Smooth muscle cell (in vitro differentiated cells): Measurements from ENCODE around the gene GRM8. TPM values are rescaled to one million over a fixed set of nuclear protein-coding genes. Genes with fewer than 3 reads are reported as not detected.

Experiments used
- DNase-seq: peaks from one replicate; lab custom pipeline; 2025; ENCODE audit not compliant: unreplicated experiment; lab: John Stamatoyannopoulos, UW
- H2AFZ ChIP-seq: fragments of 200-600 bp; sonication (generic); 2 replicates; pipeline ENCODE4 v1.6.0; 2016; ENCODE audit warnings: antibody characterized with exemption, low read depth, mild to moderate bottlenecking
- H3F3A ChIP-seq: fragments of 200-600 bp; sonication (generic); 2 replicates; pipeline ENCODE4 v1.6.0; 2017; ENCODE audit warnings: antibody characterized with exemption, low read depth
- H3K27ac ChIP-seq: fragments of 200-600 bp; sonication (generic); 2 replicates; pipeline ENCODE4 v1.5.1; 2016; ENCODE audit warnings: low read depth, mild to moderate bottlenecking
- H3K27me3 ChIP-seq: fragments of 200-600 bp; sonication (generic); 2 replicates; pipeline ENCODE4 v1.6.1; 2016; ENCODE audit warnings: low read depth, mild to moderate bottlenecking
- H3K36me3 ChIP-seq: fragments of 200-600 bp; sonication (generic); 2 replicates; pipeline ENCODE4 v1.5.1; 2016; ENCODE audit warnings: low read depth
- H3K4me1 ChIP-seq: fragments of 200-600 bp; sonication (generic); 2 replicates; pipeline ENCODE4 v1.5.1; 2016; ENCODE audit warnings: low read depth
- H3K4me2 ChIP-seq: fragments of 200-600 bp; sonication (generic); 2 replicates; pipeline ENCODE4 v1.6.0; 2016; ENCODE audit warnings: mild to moderate bottlenecking
- H3K4me3 ChIP-seq: fragments of 200-600 bp; sonication (generic); 2 replicates; pipeline ENCODE4 v1.5.1; 2016; ENCODE audit warnings: mild to moderate bottlenecking
- H3K79me2 ChIP-seq: fragments of 200-600 bp; sonication (generic); 2 replicates; pipeline ENCODE4 v1.6.0; 2016; ENCODE audit warnings: low read depth, mild to moderate bottlenecking
- H3K9ac ChIP-seq: fragments of 200-600 bp; sonication (generic); 2 replicates; pipeline ENCODE4 v1.6.0; 2016; ENCODE audit warnings: low read depth
- H3K9me3 ChIP-seq: fragments of 200-600 bp; sonication (generic); replicated peaks from 2 replicates; pipeline ENCODE4 v1.5.1; 2016; ENCODE audit warnings: low read depth
- H4K20me1 ChIP-seq: fragments of 200-600 bp; sonication (generic); 2 replicates; pipeline ENCODE4 v1.6.0; 2016; ENCODE audit warnings: low read depth
- WGBS: methylation state at CpG from one replicate; pipeline ENCODE4 v1.1.7; 2016; ENCODE audit warnings: low lambda C conversion rate; 5-methylcytosine and 5-hydroxymethylcytosine counted together
- polyA plus RNA-seq: library from polyadenylated mRNA; unstranded; fragments of >200 nt; fragmentation: Nextera tagmentation; extraction: Ambion mirVana; gene quantifications from 2 replicates; pipeline ENCODE4 v1.2.1, GENCODE V29; 2016
- total RNA-seq: library from RNA; depleted of rRNA; stranded (reverse); fragments of >200 nt; gene quantifications from 2 replicates; pipeline ENCODE4 v1.2.3, GENCODE V29; 2014
- TF ChIP-seq, protein P1 (sequence below): fragments of 200-600 bp; sonication (generic); IDR thresholded peaks from 2 replicates; pipeline ENCODE4 v1.5.1; 2017; ENCODE audit warnings: borderline replicate concordance, mild to moderate bottlenecking, antibody characterized with exemption; ENCODE audit not compliant: insufficient read depth, poor library complexity, severe bottlenecking

GRM8 gene
- total and polyA plus RNA-seq, 2 experiments from 2014 or later: 9.8 to 20.5 TPM

DNA sequence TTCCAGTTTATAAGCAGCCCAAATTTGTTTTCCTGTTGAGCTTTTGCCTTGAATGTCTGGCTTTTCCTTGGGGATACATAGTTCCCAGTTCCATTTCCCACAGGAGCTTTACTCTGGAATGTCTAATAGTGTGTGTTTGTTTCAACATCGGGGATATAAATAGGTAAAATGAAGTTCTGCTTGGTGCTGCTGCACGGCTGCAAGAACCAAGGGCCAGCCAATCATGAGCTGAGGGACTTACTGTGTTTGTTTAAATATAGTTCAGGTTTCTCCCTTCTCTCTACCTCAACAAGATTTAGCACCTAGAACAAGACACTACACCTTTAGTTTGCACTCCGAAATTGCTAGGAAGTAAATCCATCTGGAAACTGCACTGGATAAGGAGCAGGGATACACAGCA, 43.9 kb downstream of the GRM8 start:
- Histone ChIP-seq H3K4me3 (no peak overlapping the region), H3K36me3 (no peaks in the 10 kb centered on the region), H3K4me2 (peak overlapping the region; percentile 43), H3F3A (no peaks in the 10 kb centered on the region), H3K79me2 (no peaks in the 10 kb centered on the region), H3K4me1 (peaks cover 7% of the 10 kb centered on the region), H3K9ac (no peak overlapping the region), H4K20me1 (no peaks in the 10 kb centered on the region), H3K9me3 (no peaks in the 10 kb centered on the region), H3K27ac (peak overlapping the region; percentile 64), H3K27me3 (no peaks in the 10 kb centered on the region), H2AFZ (no peak overlapping the region)
- 64% methylated on average over 3 of the region's 3 CpGs for WGBS
- TF ChIP-seq, protein P1, sequence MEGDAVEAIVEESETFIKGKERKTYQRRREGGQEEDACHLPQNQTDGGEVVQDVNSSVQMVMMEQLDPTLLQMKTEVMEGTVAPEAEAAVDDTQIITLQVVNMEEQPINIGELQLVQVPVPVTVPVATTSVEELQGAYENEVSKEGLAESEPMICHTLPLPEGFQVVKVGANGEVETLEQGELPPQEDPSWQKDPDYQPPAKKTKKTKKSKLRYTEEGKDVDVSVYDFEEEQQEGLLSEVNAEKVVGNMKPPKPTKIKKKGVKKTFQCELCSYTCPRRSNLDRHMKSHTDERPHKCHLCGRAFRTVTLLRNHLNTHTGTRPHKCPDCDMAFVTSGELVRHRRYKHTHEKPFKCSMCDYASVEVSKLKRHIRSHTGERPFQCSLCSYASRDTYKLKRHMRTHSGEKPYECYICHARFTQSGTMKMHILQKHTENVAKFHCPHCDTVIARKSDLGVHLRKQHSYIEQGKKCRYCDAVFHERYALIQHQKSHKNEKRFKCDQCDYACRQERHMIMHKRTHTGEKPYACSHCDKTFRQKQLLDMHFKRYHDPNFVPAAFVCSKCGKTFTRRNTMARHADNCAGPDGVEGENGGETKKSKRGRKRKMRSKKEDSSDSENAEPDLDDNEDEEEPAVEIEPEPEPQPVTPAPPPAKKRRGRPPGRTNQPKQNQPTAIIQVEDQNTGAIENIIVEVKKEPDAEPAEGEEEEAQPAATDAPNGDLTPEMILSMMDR: no peak
- DNase-seq: no peak

DNA sequence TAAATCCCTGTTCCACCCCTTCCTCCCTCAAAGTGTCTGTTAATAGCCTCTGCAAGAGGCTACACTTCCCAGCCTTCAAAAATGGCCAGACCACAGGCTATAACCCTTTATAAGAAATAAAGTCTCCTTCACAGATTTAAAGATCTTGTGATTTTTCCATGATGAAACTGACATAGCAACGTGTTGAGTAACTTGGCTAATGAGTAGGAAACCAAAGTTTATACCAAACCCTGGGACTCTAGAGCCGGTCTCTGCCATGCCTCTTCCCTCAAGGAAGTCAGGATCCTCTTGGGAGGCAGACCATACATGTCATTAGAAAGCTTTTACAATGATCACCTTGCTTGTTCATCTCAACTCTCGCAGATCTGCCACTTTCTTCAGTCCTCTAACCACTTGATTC, 44.4 kb downstream of the GRM8 start:
- no peak overlapping the region for H3K9ac ChIP-seq
- no peak for DNase-seq
- H3K4me1 ChIP-seq: peaks cover 7% of the 10 kb centered on the region
- H2AFZ ChIP-seq: no peak overlapping the region
- TF ChIP-seq, protein P1: no peak
- WGBS: 64% methylated on average over 3 of the region's 3 CpGs
- no peaks in the 10 kb centered on the region for H3K36me3 ChIP-seq
- no peaks in the 10 kb centered on the region for H3K27me3 ChIP-seq
- no peaks in the 10 kb centered on the region for H3F3A ChIP-seq
- H3K4me2 ChIP-seq: peak overlapping the region; percentile 17
- no peaks in the 10 kb centered on the region for H3K9me3 ChIP-seq
- no peaks in the 10 kb centered on the region for H3K79me2 ChIP-seq
- H3K4me3 ChIP-seq: no peak overlapping the region
- peak overlapping the region; percentile 64 for H3K27ac ChIP-seq
- no peaks in the 10 kb centered on the region for H4K20me1 ChIP-seq

DNA sequence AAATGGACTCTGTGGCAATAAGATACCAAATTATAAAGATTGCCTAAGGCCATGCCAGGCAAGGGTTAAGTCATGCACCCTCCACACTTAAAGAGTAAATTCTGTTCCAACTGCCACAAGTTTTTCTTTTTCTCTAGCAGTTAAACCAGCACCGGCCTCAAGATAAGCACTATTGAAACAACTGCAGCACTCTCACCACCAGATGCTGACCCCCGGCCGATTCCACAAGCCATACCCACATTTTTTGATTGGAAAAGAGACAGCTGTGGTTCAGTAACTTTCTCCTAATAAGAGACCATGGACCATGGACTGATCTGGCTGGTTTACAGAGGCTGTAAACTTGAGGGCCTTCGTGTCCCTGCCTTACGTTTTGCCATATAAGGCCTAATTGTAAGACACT, 44.9 kb downstream of the GRM8 start:
- TF ChIP-seq, protein P1: no peak
- H3F3A ChIP-seq: no peaks in the 10 kb centered on the region
- no peaks in the 10 kb centered on the region for H3K36me3 ChIP-seq
- 50% methylated on average over 5 of the region's 5 CpGs for WGBS
- peaks cover 7% of the 10 kb centered on the region for H3K4me1 ChIP-seq
- no peaks in the 10 kb centered on the region for H3K27me3 ChIP-seq
- H4K20me1 ChIP-seq: no peaks in the 10 kb centered on the region
- H2AFZ ChIP-seq: no peak overlapping the region
- H3K4me3 ChIP-seq: no peak overlapping the region
- no peaks in the 10 kb centered on the region for H3K79me2 ChIP-seq
- H3K9ac ChIP-seq: no peak overlapping the region
- no peaks in the 10 kb centered on the region for H3K9me3 ChIP-seq
- peak overlapping the region; percentile 64 for H3K27ac ChIP-seq
- DNase-seq: no peak
- H3K4me2 ChIP-seq: peak overlapping the region; percentile 17

DNA sequence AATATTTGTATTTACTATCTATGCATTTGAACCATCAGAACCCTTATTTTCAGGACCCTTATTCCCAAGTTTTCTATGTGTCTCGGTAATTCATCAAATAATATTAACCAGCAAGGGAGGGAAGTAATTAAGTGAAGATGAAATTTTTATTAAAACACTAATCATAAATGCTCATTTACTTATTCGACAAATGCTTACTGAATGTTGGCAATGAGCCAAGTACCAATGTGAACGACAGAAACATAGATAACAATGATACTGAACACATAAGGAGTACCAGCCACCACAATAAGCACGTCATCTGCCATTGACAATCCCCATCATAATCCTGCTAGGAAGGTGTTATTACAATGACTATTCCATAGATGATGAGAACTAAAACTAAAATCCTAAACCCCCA, 45.5 kb downstream of the GRM8 start:
- Histone ChIP-seq H3K9ac (no peak overlapping the region), H3K9me3 (no peaks in the 10 kb centered on the region), H3K27ac (peak overlapping the region; percentile 64), H3K4me2 (peak overlapping the region; percentile 17), H4K20me1 (no peaks in the 10 kb centered on the region), H3K79me2 (no peaks in the 10 kb centered on the region), H3K4me3 (no peak overlapping the region), H3K4me1 (peaks cover 7% of the 10 kb centered on the region), H3K27me3 (no peaks in the 10 kb centered on the region), H2AFZ (no peak overlapping the region), H3F3A (no peaks in the 10 kb centered on the region), H3K36me3 (no peaks in the 10 kb centered on the region)
- DNase-seq: no peak
- WGBS: 81% methylated on average over 4 of the region's 4 CpGs
- TF ChIP-seq, protein P1: no peak
